Testis (tissue), 2 donors: ENCODE data around the gene SBK2.

Source experiments
- POLR2A ChIP-seq: fragments of 450-650 bp; IDR thresholded peaks from one replicate; pipeline ENCODE4 v1.6.1; 2017; ENCODE audit warnings: antibody characterized with exemption, mild to moderate bottlenecking, moderate library complexity
- TF ChIP-seq, protein P1 (sequence below), 3 experiments: fragments of 450-650 bp in 2 of 3; fragments of 200-600 bp in 1 of 3; sonication (generic) in 1 of 3; IDR thresholded peaks; one replicate each; pipeline ENCODE4 v1.5.1; 2016 to 2019; ENCODE audit warnings: antibody characterized with exemption in 3 of 3, mild to moderate bottlenecking in 2 of 3, moderate library complexity in 1 of 3

DNA sequence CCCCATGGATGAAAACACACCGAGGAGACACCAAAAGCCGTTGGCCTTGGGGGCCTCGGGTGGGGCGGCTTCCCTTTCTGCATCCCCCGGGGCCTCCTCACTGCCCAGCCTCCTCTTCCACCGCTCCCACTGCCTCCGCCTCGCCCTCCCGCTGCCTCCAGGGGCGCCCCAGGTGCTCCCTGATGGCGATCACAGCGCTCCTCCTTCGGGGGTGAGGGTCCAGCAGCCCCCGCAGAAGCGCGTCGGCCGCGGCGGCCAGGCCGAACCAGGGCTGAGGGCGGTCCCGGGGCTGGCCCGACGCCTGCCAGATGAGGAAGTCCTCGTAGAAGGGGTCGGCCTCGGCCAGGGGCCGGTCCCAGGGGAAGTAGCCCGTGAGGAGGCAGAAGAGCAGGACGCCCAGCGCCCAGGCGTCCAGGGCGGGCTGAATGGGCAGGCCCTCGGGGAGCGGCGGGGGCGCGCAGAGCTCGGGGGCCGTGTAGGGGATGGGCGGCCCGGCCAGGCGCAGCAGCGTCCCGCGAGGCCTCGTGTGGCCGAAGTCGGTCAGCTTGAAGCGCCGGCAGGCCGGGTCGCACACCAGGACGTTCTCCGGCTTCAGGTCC, 7.2 kb downstream of the SBK2 start:
- TF ChIP-seq POLR2A = no peak
- TF ChIP-seq, protein P1, sequence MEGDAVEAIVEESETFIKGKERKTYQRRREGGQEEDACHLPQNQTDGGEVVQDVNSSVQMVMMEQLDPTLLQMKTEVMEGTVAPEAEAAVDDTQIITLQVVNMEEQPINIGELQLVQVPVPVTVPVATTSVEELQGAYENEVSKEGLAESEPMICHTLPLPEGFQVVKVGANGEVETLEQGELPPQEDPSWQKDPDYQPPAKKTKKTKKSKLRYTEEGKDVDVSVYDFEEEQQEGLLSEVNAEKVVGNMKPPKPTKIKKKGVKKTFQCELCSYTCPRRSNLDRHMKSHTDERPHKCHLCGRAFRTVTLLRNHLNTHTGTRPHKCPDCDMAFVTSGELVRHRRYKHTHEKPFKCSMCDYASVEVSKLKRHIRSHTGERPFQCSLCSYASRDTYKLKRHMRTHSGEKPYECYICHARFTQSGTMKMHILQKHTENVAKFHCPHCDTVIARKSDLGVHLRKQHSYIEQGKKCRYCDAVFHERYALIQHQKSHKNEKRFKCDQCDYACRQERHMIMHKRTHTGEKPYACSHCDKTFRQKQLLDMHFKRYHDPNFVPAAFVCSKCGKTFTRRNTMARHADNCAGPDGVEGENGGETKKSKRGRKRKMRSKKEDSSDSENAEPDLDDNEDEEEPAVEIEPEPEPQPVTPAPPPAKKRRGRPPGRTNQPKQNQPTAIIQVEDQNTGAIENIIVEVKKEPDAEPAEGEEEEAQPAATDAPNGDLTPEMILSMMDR (IDR thresholded peaks at IDR 0.05) = no peak
